GM10248 (cell line): Measurements from ENCODE around the gene SCFD2.

Experiments used
- CTCF ChIA-PET: fragments of 300-600 bp; sonication (Branson Sonifier 250); formaldehyde crosslinking; extraction: SDS; loops from one replicate; lab custom pipeline; 2021; ENCODE audit warnings: antibody characterized with exemption; lab: Yijun Ruan, JAX
- POLR2A ChIA-PET: fragments of 350-650 bp; sonication (Branson Sonifier 250); formaldehyde crosslinking; extraction: SDS; loops from one replicate; lab custom pipeline; 2020; ENCODE audit warnings: antibody characterized with exemption; lab: Yijun Ruan, JAX
- DNase-seq: peaks from one replicate; pipeline ENCODE4 v3.0.0; 2012; ENCODE audit errors: extremely low spot score
- TF ChIP-seq, protein P1 (sequence below): IDR thresholded peaks from 2 replicates; pipeline ENCODE4 v1.5.1; 2012; ENCODE audit warnings: mild to moderate bottlenecking, low read depth; ENCODE audit errors: extremely low read depth, missing control alignments, control extremely low read depth

SCFD2 gene

DNA sequence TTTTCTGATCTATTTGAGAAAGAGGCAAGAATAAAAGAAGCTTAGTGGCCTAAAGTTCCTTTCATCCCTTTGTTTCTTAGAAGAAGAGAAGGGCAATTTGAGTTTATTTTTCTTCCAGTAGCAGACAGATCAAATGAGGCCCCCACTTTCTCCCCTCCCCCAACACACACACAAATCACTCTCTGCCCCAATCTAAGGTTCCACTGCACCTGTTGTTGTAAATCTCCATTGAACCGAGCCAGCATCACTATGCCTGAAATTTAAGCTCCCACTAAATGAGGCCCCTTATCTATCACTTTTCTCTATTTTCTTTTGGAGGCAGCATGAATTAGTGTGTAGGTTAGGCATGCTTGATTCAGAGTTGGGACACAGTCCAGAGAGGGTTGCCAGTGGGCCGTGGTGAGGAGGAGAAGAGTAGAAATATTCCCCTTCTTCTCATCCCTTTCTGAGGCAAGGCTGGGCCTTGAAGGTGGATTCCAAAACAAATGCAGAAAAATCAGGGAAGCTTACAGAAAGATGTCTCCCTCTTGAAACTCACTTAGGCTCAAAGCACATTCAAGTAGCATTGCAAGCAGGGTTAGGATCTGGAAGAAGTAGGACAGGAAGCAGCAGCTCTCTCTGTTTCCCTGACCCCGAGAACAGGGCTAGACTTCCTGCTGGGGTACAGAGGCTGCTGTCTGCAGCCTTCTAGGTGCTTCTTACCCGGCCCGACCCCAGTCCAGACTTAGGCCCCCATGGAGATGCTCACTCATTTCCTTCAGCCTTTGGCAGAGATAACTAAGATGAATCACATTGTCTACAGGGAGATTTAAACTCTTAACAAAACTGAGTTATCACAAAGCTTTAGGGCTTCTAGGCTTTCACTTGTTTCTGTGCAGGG is 433.0 kb downstream of the SCFD2 start:
- no peak for DNase-seq
- ChIA-PET POLR2A (no interaction called here), CTCF (interaction anchor here (1.5 to 1.8 kb wide), 2 partner anchors 9 to 21 kb away, joined by 5 to 7 read pairs; no protein-coding TSS in a partner anchor)
- TF ChIP-seq, protein P1, sequence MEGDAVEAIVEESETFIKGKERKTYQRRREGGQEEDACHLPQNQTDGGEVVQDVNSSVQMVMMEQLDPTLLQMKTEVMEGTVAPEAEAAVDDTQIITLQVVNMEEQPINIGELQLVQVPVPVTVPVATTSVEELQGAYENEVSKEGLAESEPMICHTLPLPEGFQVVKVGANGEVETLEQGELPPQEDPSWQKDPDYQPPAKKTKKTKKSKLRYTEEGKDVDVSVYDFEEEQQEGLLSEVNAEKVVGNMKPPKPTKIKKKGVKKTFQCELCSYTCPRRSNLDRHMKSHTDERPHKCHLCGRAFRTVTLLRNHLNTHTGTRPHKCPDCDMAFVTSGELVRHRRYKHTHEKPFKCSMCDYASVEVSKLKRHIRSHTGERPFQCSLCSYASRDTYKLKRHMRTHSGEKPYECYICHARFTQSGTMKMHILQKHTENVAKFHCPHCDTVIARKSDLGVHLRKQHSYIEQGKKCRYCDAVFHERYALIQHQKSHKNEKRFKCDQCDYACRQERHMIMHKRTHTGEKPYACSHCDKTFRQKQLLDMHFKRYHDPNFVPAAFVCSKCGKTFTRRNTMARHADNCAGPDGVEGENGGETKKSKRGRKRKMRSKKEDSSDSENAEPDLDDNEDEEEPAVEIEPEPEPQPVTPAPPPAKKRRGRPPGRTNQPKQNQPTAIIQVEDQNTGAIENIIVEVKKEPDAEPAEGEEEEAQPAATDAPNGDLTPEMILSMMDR = no peak

DNA sequence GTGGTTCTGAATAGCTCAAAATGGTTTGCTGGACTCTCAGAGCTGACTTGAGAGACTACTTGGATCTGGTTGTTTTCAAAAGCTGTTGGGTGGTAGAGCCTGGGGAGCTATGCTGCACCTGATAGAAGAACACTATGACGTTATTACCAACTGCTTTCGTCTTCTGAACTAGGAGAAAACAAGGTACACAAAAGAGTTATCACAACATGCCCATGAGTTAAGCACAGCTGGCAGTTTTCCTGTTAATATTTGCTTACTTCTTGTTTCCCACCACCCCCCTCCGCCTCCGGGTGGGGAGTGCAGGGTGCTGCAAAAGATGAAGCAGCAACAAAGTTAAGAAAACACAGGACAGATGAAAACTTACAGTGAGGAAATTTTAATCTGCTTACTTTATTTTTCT is 434.6 kb downstream of the SCFD2 start:
- TF ChIP-seq, protein P1 = no peak
- ChIA-PET POLR2A (no interaction called here), CTCF (no interaction called here)
- no peak for DNase-seq

DNA sequence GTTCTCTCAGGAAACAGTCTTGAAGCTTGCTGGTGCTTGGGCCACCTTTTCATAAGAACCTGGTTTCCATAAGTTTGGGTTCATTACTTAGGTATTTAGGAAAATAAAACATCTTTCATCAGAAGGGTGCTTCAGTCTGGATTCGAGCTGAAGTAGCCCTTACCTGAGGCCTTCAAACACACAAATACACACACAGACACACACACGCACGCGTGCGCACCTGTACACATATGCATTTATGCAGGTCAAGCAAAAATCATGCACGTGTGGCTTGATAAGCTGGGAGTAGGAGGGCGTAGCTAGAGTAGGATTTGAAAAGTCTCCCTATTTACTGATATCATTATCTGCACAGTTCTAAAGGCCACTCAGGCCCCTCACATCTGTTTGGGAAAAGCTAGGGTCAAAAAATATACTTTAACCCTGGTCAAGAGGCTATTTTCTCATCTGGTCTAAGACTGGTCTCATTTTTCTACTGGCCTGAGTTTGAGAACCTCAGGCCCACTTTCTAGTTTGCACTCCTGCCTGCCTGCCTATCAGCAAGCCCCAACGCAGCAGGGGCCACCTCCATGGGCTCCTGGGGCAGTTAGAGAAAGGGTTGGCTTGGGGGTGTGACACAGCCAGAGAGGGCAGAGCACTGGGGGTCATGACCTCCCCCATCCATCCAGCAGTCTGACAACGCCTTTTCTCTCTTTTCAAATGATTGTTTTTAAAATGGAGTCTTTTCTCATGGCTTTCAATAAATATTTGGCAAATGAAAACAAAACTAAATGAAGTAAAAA is 439.5 kb downstream of the SCFD2 start:
- POLR2A ChIA-PET = no interaction called here
- TF ChIP-seq, protein P1 = no peak

DNA sequence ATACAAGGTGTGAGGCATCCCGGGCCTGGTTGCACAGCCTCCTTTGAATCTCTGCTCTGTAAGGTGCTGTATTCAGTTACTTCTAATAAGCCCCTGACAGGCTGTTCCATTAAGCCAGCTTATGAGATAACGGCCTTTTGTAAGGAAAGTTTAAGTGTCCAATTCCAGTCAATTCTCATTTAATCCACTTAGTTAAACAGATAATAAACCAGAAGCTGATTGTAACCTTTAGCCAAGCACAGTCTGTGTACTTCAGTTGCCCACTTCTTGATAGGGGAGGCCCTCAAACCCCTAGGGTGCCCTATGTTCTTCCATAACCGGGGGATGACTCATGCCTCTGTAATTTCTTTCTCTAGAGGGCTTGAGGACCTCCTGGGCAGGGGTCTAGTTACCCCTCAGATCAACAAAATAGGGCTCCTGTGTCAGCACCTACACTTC is 440.3 kb downstream of the SCFD2 start:
- POLR2A ChIA-PET = no interaction called here
- CTCF ChIA-PET = interaction anchor here (0.9 to 4.8 kb wide), 7 partner anchors 9 to 59 kb away, joined by 3 to 46 read pairs (median 4); no protein-coding TSS in a partner anchor
- TF ChIP-seq, protein P1 = no peak
- no peak for DNase-seq

More for the DNA sequence above, 439.5 kb downstream of the SCFD2 start:
- CTCF ChIA-PET = interaction anchor here (1.4 to 4.8 kb wide), 4 partner anchors 9 to 17 kb away, joined by 3 to 46 read pairs (median 12); no protein-coding TSS in a partner anchor
- no peak for DNase-seq

DNA sequence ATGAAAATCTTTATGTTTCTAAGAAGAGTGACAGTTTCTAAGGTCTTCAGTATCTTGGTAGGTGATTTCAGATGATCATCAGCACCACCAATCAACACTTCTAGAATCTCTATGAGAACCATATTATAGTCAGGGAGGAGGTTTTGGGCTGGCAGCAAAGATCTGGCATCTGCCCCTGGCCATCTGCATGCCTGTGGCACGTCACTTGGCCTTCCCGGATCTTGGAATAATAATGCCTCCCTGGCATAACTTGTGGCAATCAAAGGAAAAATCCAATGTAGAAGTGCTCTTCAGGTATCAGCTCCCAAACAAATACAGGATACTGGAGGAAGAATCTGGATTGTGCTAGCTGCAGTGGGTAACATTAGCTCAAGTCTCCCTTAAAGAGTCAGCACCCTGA is 446.4 kb downstream of the SCFD2 start:
- ChIA-PET CTCF (interaction anchor here (0.8 kb wide), 1 partner anchor 8 kb away, joined by 3 read pairs; no protein-coding TSS in a partner anchor), POLR2A (no interaction called here)
- no peak for DNase-seq
- TF ChIP-seq, protein P1 = no peak

DNA sequence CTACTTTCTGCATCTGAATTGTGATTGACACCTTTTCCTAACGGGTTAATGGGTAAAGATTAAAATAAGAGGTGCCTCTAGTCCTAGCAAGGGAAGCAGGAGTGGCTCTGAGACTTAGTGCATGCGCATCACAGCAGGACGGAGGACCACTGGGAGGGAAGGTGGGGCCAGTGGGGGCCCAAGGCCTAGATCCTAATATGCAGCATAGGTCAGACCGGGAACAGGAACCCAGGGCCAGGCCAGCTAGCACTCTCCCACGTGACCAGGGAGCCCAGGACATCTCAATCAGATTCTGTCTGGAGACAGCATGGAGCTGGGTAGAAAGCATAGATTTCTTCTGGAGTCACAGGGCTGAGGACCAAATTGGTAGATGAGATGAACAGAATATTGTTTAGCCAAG is 448.0 kb downstream of the SCFD2 start:
- no peak for DNase-seq
- TF ChIP-seq, protein P1 = no peak
- ChIA-PET CTCF (interaction anchor here (2.2 kb wide), 1 partner anchor 8 kb away, joined by 12 read pairs; no protein-coding TSS in a partner anchor), POLR2A (no interaction called here)
